NCI-H226 (cell line): ENCODE measurements around the gene CASP9.
A peak's percentile ranks its signal among the peaks of the same experiment; 100 is the strongest.

Experiments
- DNase-seq: peaks from one replicate; pipeline ENCODE4 v3.0.0-alpha.2; 2015

Gene CASP9

GRCh38 chr1:15524021-15524282 lies at the start of gene CASP9:
CASP9 (minus strand) TSS chr1:15524215; CDS start chr1:15524200, 15 bp downstream.
- no peak for DNase-seq

- no peak for DNase-seq
Observed at GRCh38 chr1:15573477-15573876, 49.5 kb upstream of the CASP9 start.

- DNase-seq = no peak
Observed at GRCh38 chr1:15571266-15571665, 47.3 kb upstream of the CASP9 start.

GRCh38 chr1:15570861-15571260 lies 46.8 kb upstream of the CASP9 start:
- no peak for DNase-seq

GRCh38 chr1:15568387-15569073 lies 44.5 kb upstream of the CASP9 start:
- DNase-seq = no peak

GRCh38 chr1:15559189-15559810 lies 35.3 kb upstream of the CASP9 start:
- DNase-seq = no peak

GRCh38 chr1:15558516-15558915 lies 34.5 kb upstream of the CASP9 start:
- DNase-seq = no peak

GRCh38 chr1:15557594-15557993 lies 33.6 kb upstream of the CASP9 start:
- DNase-seq = no peak

GRCh38 chr1:15557008-15557407 lies 33.0 kb upstream of the CASP9 start:
- no peak for DNase-seq

GRCh38 chr1:15550573-15550972 lies 26.6 kb upstream of the CASP9 start:
- no peak for DNase-seq

- no peak for DNase-seq
Observed at GRCh38 chr1:15546641-15547040, 22.6 kb upstream of the CASP9 start.

GRCh38 chr1:15543589-15544568 lies 19.9 kb upstream of the CASP9 start:
- peak; percentile 94 for DNase-seq

- DNase-seq = no peak
Observed at GRCh38 chr1:15543251-15543588, 19.2 kb upstream of the CASP9 start.

- DNase-seq = no peak
Observed at GRCh38 chr1:15542388-15543250, 18.6 kb upstream of the CASP9 start.

- no peak for DNase-seq
Observed at GRCh38 chr1:15541231-15541792, 17.3 kb upstream of the CASP9 start.

- DNase-seq = no peak
Observed at GRCh38 chr1:15540186-15540585, 16.2 kb upstream of the CASP9 start.

- DNase-seq = no peak
Observed at GRCh38 chr1:15538771-15539170, 14.8 kb upstream of the CASP9 start.

GRCh38 chr1:15531682-15532081 lies 7.7 kb upstream of the CASP9 start:
- no peak for DNase-seq

GRCh38 chr1:15531003-15531402 lies 7.0 kb upstream of the CASP9 start:
- no peak for DNase-seq

GRCh38 chr1:15526490-15527339 lies 2.7 kb upstream of the CASP9 start, which contains the start of gene DNAJC16:
DNAJC16 (plus strand) TSS chr1:15526848; CDS start chr1:15529106, 2,258 bp downstream.
- peak; percentile 100 for DNase-seq

GRCh38 chr1:15526021-15526489 lies 2.0 kb upstream of the CASP9 start:
- DNase-seq = no peak
